Peyer's patch (tissue), 4 donors: ENCODE measurements around the gene ANKRD11.

Experiments used
- POLR2A ChIP-seq, 2 donors: fragments of 450-650 bp; IDR thresholded peaks; one replicate each; pipeline ENCODE4 v1.5.1; 2017; ENCODE audit warnings: antibody characterized with exemption in 2 of 2, mild to moderate bottlenecking in 2 of 2, moderate library complexity in 2 of 2
- TF ChIP-seq, protein P1 (sequence below), 6 experiments: fragments of 450-650 bp in 4 of 6; fragments of 200-600 bp in 2 of 6; sonication (generic) in 1 of 6; IDR thresholded peaks; one replicate each; pipeline ENCODE4 v1.5.1; 2017 to 2019; ENCODE audit warnings: antibody characterized with exemption in 6 of 6, mild to moderate bottlenecking in 3 of 6, moderate library complexity in 1 of 6

DNA sequence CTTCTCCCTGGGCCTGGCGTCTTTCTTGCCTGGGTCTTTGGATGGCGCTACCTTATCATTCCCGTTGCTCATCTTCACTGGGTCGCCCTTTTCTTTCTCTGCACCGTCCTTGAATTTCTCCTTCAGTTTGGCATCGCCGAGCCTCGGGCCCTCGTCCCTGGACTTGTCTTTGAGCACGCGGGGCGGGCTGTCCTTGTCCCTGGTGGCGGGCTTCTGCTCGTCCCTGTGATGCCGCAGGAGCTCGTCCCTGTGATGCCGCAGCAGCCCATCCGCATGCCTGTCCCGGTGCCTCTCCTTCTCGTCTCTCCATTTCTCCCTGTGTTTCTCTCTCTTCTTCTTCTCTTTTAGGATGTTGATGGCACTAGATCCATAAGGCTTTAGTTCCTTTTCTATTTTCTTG, 208.5 kb downstream of the ANKRD11 start:
- TF ChIP-seq, protein P1, sequence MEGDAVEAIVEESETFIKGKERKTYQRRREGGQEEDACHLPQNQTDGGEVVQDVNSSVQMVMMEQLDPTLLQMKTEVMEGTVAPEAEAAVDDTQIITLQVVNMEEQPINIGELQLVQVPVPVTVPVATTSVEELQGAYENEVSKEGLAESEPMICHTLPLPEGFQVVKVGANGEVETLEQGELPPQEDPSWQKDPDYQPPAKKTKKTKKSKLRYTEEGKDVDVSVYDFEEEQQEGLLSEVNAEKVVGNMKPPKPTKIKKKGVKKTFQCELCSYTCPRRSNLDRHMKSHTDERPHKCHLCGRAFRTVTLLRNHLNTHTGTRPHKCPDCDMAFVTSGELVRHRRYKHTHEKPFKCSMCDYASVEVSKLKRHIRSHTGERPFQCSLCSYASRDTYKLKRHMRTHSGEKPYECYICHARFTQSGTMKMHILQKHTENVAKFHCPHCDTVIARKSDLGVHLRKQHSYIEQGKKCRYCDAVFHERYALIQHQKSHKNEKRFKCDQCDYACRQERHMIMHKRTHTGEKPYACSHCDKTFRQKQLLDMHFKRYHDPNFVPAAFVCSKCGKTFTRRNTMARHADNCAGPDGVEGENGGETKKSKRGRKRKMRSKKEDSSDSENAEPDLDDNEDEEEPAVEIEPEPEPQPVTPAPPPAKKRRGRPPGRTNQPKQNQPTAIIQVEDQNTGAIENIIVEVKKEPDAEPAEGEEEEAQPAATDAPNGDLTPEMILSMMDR (IDR thresholded peaks at IDR 0.05) = no peak
- no peak for TF ChIP-seq POLR2A (IDR thresholded peaks at IDR 0.05)
